Activated CD8-positive, alpha-beta T cell treated with anti-CD3 and anti-CD28 coated beads for 36 hours (primary cell): ENCODE data around the gene PLPPR4. TPM values are rescaled to one million over a fixed set of nuclear protein-coding genes. Genes with fewer than 3 reads are reported as not detected.
"Not testable (repeated sequence)": the region's sequence is repeated elsewhere in the genome, so short reads cannot be mapped to it uniquely, and the experiment has no call there.

Source experiments
- ATAC-seq: fragments of 200-7000 bp; cut with Tn5 transposase; one replicate; pipeline ENCODE4 v1.10.0; 2021; ENCODE audit warnings: mild to moderate bottlenecking, moderate library complexity
- CTCF ChIA-PET: fragments of 350-600 bp; sonication (Branson Sonifier 250); formaldehyde crosslinking; loops from one replicate; lab custom pipeline; 2021; ENCODE audit warnings: antibody characterized with exemption; lab: Charles Lee
- POLR2A ChIA-PET: fragments of 350-600 bp; sonication (Branson Sonifier 250); formaldehyde crosslinking; loops from one replicate; lab custom pipeline; 2021; ENCODE audit warnings: antibody characterized with exemption; lab: Charles Lee
- DNase-seq: peaks from one replicate; pipeline ENCODE4 v3.0.0-alpha.2; 2020
- H3K27ac Mint-ChIP-seq: one replicate; pipeline ENCODE4 v1.8.0; 2021; ENCODE audit warnings: mild to moderate bottlenecking, mixed read lengths
- H3K27me3 Mint-ChIP-seq: one replicate; pipeline ENCODE4 v1.8.0; 2021; ENCODE audit warnings: mixed read lengths
- H3K36me3 Mint-ChIP-seq: one replicate; pipeline ENCODE4 v1.8.0; 2021; ENCODE audit warnings: low read depth, mixed read lengths
- H3K4me1 Mint-ChIP-seq: one replicate; pipeline ENCODE4 v1.8.0; 2021; ENCODE audit warnings: low read depth, mixed read lengths
- H3K4me3 Mint-ChIP-seq: one replicate; pipeline ENCODE4 v1.8.0; 2021; ENCODE audit warnings: mild to moderate bottlenecking, moderate library complexity, mixed read lengths
- H3K9me3 Mint-ChIP-seq: one replicate; pipeline ENCODE4 v1.8.0; 2021; ENCODE audit warnings: mixed read lengths
- intact Hi-C: fragments of 100-400 bp; cut with micrococcal nuclease; formaldehyde crosslinking; loops from one replicate; pipeline ENCODE4 v1.10.0; 2022
- total RNA-seq, 2 experiments: library from RNA; stranded (reverse); gene quantifications; one replicate each; pipeline ENCODE4 v1.2.3, GENCODE V29; 2021
- TF ChIP-seq, protein P1 (sequence below): fragments of 200-600 bp; IDR thresholded peaks from one replicate; pipeline ENCODE4 v1.8.0; 2022; ENCODE audit warnings: antibody characterized with exemption, mild to moderate bottlenecking

Gene PLPPR4
- total RNA-seq, 2 experiments from 2014 or later: not detected

DNA sequence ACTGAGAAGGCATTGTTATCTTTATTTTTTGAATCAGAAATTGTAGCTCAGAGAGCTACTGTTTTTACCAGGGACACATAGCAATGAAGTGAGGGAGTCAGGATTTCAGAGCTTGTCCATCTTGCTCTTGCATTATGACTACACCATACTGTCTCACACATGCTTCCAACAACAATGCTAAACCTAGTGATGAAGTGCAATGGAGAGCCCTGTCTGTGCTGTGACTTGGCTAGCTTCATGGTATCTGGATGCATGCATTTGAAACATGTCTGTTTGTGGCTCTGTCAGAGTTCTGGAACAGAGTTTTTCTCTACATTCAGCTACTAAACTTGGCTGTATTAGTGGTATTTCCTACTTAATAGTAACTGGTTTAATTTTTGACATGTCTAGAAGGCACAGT, 7.0 kb downstream of the PLPPR4 start:
- DNase-seq: no peak
- TF ChIP-seq, protein P1, sequence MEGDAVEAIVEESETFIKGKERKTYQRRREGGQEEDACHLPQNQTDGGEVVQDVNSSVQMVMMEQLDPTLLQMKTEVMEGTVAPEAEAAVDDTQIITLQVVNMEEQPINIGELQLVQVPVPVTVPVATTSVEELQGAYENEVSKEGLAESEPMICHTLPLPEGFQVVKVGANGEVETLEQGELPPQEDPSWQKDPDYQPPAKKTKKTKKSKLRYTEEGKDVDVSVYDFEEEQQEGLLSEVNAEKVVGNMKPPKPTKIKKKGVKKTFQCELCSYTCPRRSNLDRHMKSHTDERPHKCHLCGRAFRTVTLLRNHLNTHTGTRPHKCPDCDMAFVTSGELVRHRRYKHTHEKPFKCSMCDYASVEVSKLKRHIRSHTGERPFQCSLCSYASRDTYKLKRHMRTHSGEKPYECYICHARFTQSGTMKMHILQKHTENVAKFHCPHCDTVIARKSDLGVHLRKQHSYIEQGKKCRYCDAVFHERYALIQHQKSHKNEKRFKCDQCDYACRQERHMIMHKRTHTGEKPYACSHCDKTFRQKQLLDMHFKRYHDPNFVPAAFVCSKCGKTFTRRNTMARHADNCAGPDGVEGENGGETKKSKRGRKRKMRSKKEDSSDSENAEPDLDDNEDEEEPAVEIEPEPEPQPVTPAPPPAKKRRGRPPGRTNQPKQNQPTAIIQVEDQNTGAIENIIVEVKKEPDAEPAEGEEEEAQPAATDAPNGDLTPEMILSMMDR: no peak
- intact Hi-C loops: no loop called here
- Mint-ChIP-seq H3K4me1 (no peaks in the 10 kb centered on the region), H3K9me3 (peaks cover 4% of the 10 kb centered on the region), H3K27ac (no peak overlapping the region), H3K27me3 (no peaks in the 10 kb centered on the region), H3K36me3 (no peaks in the 10 kb centered on the region), H3K4me3 (no peak overlapping the region)
- POLR2A ChIA-PET: no interaction called here
- no peak for ATAC-seq
- CTCF ChIA-PET: no interaction called here

DNA sequence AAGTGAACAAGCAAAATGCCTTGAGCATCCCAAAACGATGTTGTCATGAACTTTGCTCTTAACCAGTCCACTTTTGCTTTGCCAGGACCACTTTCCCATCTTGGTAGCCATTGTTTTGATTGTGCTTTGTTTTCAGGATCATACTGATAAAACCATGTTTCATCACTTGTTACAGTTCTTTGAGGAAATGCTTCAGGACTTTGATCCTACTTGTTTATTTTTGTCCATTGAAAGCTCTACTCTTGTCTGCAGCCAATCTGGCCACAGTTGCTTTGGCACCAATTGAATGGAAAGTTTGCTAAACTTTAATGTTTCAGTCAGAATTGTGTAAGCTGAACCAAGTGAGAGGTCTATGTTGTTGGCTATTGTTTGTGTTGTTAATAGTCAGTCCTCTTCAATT, 12.8 kb downstream of the PLPPR4 start:
- H3K36me3 Mint-ChIP-seq: no peaks in the 10 kb centered on the region
- H3K27ac Mint-ChIP-seq: no peak overlapping the region
- H3K4me1 Mint-ChIP-seq: no peaks in the 10 kb centered on the region
- peaks cover 2% of the 10 kb centered on the region for H3K9me3 Mint-ChIP-seq
- TF ChIP-seq, protein P1: no peak
- intact Hi-C loops: no loop called here
- ChIA-PET POLR2A (no interaction called here), CTCF (no interaction called here)
- peaks cover 2% of the 10 kb centered on the region for H3K27me3 Mint-ChIP-seq
- H3K4me3 Mint-ChIP-seq: no peak overlapping the region
- ATAC-seq (no peak), DNase-seq (no peak)

DNA sequence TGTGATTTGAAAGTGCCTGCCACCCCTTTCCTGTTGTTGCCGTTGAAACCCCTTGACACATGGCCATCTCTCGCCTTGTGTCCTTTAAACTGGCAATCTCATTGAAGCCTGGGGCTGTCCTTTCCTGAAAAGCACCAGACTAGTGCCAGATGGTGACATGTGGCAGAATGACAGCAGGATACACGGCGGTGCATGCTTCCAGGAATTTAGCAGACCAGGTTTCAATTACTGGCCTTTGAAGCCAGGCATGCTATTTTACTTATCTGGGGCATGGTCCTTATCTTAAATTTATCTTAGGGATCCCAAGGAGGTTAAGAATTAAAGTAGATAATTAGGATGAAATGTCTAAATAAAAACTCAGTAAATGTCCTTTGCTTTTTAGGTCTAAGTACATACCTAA, 15.2 kb downstream of the PLPPR4 start:
- ATAC-seq (no peak), DNase-seq (no peak)
- peaks cover 3% of the 10 kb centered on the region for H3K27me3 Mint-ChIP-seq
- CTCF ChIA-PET: no interaction called here
- H3K36me3 Mint-ChIP-seq: no peaks in the 10 kb centered on the region
- TF ChIP-seq, protein P1: no peak
- no peaks in the 10 kb centered on the region for H3K4me1 Mint-ChIP-seq
- POLR2A ChIA-PET: no interaction called here
- intact Hi-C loops: no loop called here
- H3K9me3 Mint-ChIP-seq: peaks cover 2% of the 10 kb centered on the region
- H3K27ac Mint-ChIP-seq: no peak overlapping the region
- no peak overlapping the region for H3K4me3 Mint-ChIP-seq

DNA sequence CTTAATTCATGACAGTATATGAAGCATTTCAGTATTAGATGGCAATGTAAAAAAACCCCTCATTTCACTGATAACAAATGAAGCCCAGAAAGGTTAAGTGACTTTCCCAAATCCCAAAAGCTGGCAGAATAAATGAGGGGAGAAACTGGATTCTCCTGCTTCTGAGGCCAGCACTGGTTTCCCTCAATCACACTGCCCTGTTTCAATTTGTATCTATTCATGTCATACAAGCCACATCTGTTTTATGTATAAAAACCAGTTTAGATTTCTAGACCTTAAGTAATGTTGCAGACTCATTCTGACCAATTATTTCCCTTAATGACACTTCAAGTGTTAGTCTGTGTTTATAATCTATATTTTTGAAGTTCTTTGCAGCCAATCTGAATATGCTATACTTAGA, 16.8 kb downstream of the PLPPR4 start:
- Mint-ChIP-seq H3K27me3 (peaks cover 3% of the 10 kb centered on the region), H3K4me3 (no peak overlapping the region), H3K27ac (no peak overlapping the region)

DNA sequence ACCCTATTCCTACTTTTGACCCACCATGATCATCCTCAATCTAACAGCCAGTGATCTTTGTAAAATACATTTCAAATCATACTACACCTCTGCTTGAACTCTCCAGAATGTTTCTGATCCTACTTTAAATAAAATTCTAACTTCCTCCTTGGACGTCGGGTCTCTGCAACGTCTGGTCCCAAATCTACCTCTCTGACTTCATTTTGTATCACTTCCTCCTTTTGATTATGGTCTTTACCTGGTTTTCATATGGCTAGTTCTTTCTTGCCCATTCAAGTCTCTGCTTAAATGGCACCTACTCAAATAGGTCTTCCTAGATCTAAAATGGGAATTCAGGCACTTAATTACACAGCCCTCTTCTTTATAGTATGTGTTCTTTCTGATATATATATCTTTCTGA, 18.2 kb downstream of the PLPPR4 start:
- Mint-ChIP-seq H3K36me3 (no peaks in the 10 kb centered on the region), H3K4me3 (no peak overlapping the region), H3K9me3 (peaks cover 2% of the 10 kb centered on the region), H3K27ac (no peak overlapping the region), H3K4me1 (no peaks in the 10 kb centered on the region), H3K27me3 (peaks cover 5% of the 10 kb centered on the region)
- ATAC-seq (no peak), DNase-seq (no peak)
- ChIA-PET POLR2A (no interaction called here), CTCF (no interaction called here)
- TF ChIP-seq, protein P1: no peak
- intact Hi-C loops: no loop called here

More for the DNA sequence above, 16.8 kb downstream of the PLPPR4 start:
- intact Hi-C loops: no loop called here
- DNase-seq (no peak), ATAC-seq (no peak)
- ChIA-PET POLR2A (no interaction called here), CTCF (no interaction called here)
- no peaks in the 10 kb centered on the region for H3K4me1 Mint-ChIP-seq
- TF ChIP-seq, protein P1: no peak
- no peaks in the 10 kb centered on the region for H3K36me3 Mint-ChIP-seq
- H3K9me3 Mint-ChIP-seq: no peaks in the 10 kb centered on the region

DNA sequence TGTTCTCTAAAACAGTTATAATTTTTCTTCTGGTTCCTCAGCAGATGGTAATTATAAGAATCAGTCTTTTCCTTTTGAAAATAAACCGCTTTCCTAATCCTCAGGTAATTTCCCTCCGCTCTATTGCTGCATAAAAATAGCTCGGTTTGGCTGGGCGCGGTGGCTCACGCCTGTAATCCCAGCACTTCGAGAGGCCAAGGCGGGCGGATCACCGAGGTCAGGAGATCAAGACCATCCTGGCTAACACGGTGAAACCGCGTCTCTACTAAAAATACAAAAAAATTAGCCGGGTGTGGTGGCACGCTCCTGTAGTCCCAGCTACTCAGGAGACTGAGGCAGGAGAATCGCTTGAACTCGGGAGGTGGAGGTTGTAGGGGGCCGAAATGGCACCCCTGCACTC, 19.2 kb downstream of the PLPPR4 start:
- H3K9me3 Mint-ChIP-seq, H3K4me1 Mint-ChIP-seq, POLR2A ChIA-PET, H3K27me3 Mint-ChIP-seq, H3K36me3 Mint-ChIP-seq, CTCF ChIA-PET, H3K4me3 Mint-ChIP-seq, intact Hi-C loops, ATAC-seq, H3K27ac Mint-ChIP-seq, DNase-seq: not testable (repeated sequence)
